ENCODE results near the gene YBX1. TPM values are rescaled to one million over a fixed set of nuclear protein-coding genes. Genes with fewer than 3 reads are reported as not detected.

YBX1 gene
- total and polyA plus RNA-seq, 2 donors (not counting 1 experiment from before 2014, with no cell fraction given), result 164 to 345 TPM

DNA sequence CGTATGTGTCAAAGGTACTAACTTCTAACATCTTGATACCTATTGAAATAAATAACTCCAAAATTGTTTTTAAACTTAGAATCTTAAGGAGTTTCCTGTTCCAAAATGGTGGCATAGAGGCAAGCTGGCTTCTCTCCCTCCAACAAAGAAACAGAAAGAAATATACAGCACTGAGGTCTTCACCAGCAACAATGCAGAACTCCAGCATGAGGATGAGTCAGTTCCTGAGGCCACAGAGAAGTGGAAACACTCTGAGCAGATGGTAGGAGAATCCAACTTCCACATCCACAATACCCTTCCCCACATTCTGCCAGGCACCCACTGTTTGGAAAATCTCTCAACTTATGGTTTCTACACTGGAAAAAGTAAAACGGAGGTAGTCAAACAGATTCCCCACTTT is 36.2 kb upstream of the YBX1 start:
- H3K36me3 ChIP-seq (replicated peaks in 1 of 2; ENCODE audit: control extremely low read depth in 1 of 2, control insufficient read depth in 1 of 2, extremely low read depth in 1 of 2, insufficient read depth in 2 of 2, low read length in 1 of 2), result no peaks in the 10 kb centered on the region
- H3K4me2 ChIP-seq (replicated peaks; ENCODE audit: low read depth, low read length, poor library complexity, severe bottlenecking), result no peak overlapping the region
- no peaks in the 10 kb centered on the region for H3K4me1 Mint-ChIP-seq
- no peaks in the 10 kb centered on the region for H3K9me3 Mint-ChIP-seq (ENCODE audit: insufficient read depth)
- H3K79me2 ChIP-seq (ENCODE audit: control insufficient read depth, insufficient read depth, low read length), result no peaks in the 10 kb centered on the region
- H3K27ac ChIP-seq (ENCODE audit: low read length in 2 of 2), result no peak overlapping the region
- H4K20me1 ChIP-seq (ENCODE audit: control insufficient read depth, insufficient read depth, low read length, poor library complexity, severe bottlenecking), result no peaks in the 10 kb centered on the region
- 100% methylated on average over 1 of the region's 2 CpGs for WGBS (ENCODE audit: insufficient coverage)
- ChIA-PET CTCF (no interaction called here), POLR2A (no interaction called here)
- no peaks in the 10 kb centered on the region for H3K27me3 Mint-ChIP-seq
- TF ChIP-seq, protein P1, sequence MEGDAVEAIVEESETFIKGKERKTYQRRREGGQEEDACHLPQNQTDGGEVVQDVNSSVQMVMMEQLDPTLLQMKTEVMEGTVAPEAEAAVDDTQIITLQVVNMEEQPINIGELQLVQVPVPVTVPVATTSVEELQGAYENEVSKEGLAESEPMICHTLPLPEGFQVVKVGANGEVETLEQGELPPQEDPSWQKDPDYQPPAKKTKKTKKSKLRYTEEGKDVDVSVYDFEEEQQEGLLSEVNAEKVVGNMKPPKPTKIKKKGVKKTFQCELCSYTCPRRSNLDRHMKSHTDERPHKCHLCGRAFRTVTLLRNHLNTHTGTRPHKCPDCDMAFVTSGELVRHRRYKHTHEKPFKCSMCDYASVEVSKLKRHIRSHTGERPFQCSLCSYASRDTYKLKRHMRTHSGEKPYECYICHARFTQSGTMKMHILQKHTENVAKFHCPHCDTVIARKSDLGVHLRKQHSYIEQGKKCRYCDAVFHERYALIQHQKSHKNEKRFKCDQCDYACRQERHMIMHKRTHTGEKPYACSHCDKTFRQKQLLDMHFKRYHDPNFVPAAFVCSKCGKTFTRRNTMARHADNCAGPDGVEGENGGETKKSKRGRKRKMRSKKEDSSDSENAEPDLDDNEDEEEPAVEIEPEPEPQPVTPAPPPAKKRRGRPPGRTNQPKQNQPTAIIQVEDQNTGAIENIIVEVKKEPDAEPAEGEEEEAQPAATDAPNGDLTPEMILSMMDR (IDR thresholded peaks at IDR 0.05), result no peak
- no peak for TF ChIP-seq EZH2 (IDR thresholded peaks at IDR 0.05; ENCODE audit: borderline replicate concordance, insufficient read depth, low read depth, low read length, poor library complexity, severe bottlenecking)
- H3K4me3 ChIP-seq (ENCODE audit: control extremely low read depth in 1 of 5, extremely low read depth in 1 of 5, insufficient read depth in 1 of 5, low read depth in 2 of 5, low read length in 4 of 5), result no peak overlapping the region
- no peak overlapping the region for H3K4me3 Mint-ChIP-seq
- DNase-seq (no peak), ATAC-seq (ENCODE audit: low read depth) (no peak)
- no peak overlapping the region for H3K9ac ChIP-seq (ENCODE audit: low read length)
- no peaks in the 10 kb centered on the region for H3K27me3 ChIP-seq (replicated peaks in 1 of 4; ENCODE audit: control extremely low read depth in 1 of 4, control insufficient read depth in 3 of 4, insufficient read depth in 4 of 4, low read length in 3 of 4)
- no peaks in the 10 kb centered on the region for H3K4me1 ChIP-seq (ENCODE audit: control insufficient read depth in 2 of 2, insufficient read depth in 2 of 2, low read length in 2 of 2)
- H2AFZ ChIP-seq (ENCODE audit: insufficient read depth, low read depth, low read length, poor library complexity, severe bottlenecking), result no peak overlapping the region
- intact Hi-C loops (cut with micrococcal nuclease), result no loop called here
- peaks cover 0 to 2% (median 2%) of the 10 kb centered on the region in 3 donors for H3K9me3 ChIP-seq (ENCODE audit: control extremely low read depth in 1 of 3, control insufficient read depth in 2 of 3, insufficient read depth in 1 of 3, low read length in 2 of 3)
- H3K27ac Mint-ChIP-seq, result no peak overlapping the region

- peak overlapping the region; percentile 84 for H2AFZ ChIP-seq (ENCODE audit: insufficient read depth, low read depth, low read length, poor library complexity, severe bottlenecking)
Observed at GRCh38 chr1:42657201-42657600, 25.0 kb upstream of the YBX1 start.

More at GRCh38 chr1:42657201-42657600, 25.0 kb upstream of the YBX1 start:
- H3K27me3 Mint-ChIP-seq, result no peaks in the 10 kb centered on the region
- H3K4me3 Mint-ChIP-seq, result peak overlapping the region; percentile 99
- no peak for DNase-seq
- H3K9me3 ChIP-seq (ENCODE audit: control extremely low read depth in 1 of 3, control insufficient read depth in 2 of 3, insufficient read depth in 1 of 3, low read length in 2 of 3), result no peaks in the 10 kb centered on the region
- H3K4me3 ChIP-seq (ENCODE audit: control extremely low read depth in 1 of 5, extremely low read depth in 1 of 5, insufficient read depth in 1 of 5, low read depth in 2 of 5, low read length in 4 of 5), result peak overlapping the region in 1 of 5 experiments; percentile 84
- no peak overlapping the region for H3K9ac ChIP-seq (ENCODE audit: low read length)
- no peak for TF ChIP-seq EZH2 (IDR thresholded peaks at IDR 0.05; ENCODE audit: borderline replicate concordance, insufficient read depth, low read depth, low read length, poor library complexity, severe bottlenecking)
- TF ChIP-seq, protein P1 (IDR thresholded peaks at IDR 0.05), result no peak
- peak overlapping the region; percentile 85 for H3K4me2 ChIP-seq (replicated peaks; ENCODE audit: low read depth, low read length, poor library complexity, severe bottlenecking)
- intact Hi-C loops (cut with micrococcal nuclease), result loop anchor here (5.0 kb wide), 1 partner anchor 700 kb away; the partner anchor contains the start of gene CDC20
- H3K79me2 ChIP-seq (ENCODE audit: control insufficient read depth, insufficient read depth, low read length), result peaks cover 15% of the 10 kb centered on the region
- no CpG with 5 or more reads among the region's 5 CpGs for WGBS (ENCODE audit: insufficient coverage)
- POLR2A ChIA-PET, result interaction anchor here (1.9 kb wide), 1 partner anchor 25 kb away, joined by 19 read pairs; the partner anchor contains the start of gene YBX1
- no peak for ATAC-seq (ENCODE audit: low read depth)
- CTCF ChIA-PET, result interaction anchor here (1.1 to 2.2 kb wide), 4 partner anchors 22 to 110 kb away, joined by 3 to 13 read pairs (median 6); partner anchors contain the start of genes C1orf50, P3H1 and YBX1
- H3K27ac Mint-ChIP-seq, result peak overlapping the region; percentile 77
- H3K27me3 ChIP-seq (replicated peaks in 1 of 4; ENCODE audit: control extremely low read depth in 1 of 4, control insufficient read depth in 3 of 4, insufficient read depth in 4 of 4, low read length in 3 of 4), result no peaks in the 10 kb centered on the region
- H4K20me1 ChIP-seq (ENCODE audit: control insufficient read depth, insufficient read depth, low read length, poor library complexity, severe bottlenecking), result no peaks in the 10 kb centered on the region
- peaks cover 32% of the 10 kb centered on the region for H3K4me1 Mint-ChIP-seq
- peaks cover 0 to 13% of the 10 kb centered on the region in 2 experiments for H3K36me3 ChIP-seq (replicated peaks in 1 of 2; ENCODE audit: control extremely low read depth in 1 of 2, control insufficient read depth in 1 of 2, extremely low read depth in 1 of 2, insufficient read depth in 2 of 2, low read length in 1 of 2)
- peaks cover 15 to 22% of the 10 kb centered on the region in 2 donors for H3K4me1 ChIP-seq (ENCODE audit: control insufficient read depth in 2 of 2, insufficient read depth in 2 of 2, low read length in 2 of 2)
- no peaks in the 10 kb centered on the region for H3K9me3 Mint-ChIP-seq (ENCODE audit: insufficient read depth)
- H3K27ac ChIP-seq (ENCODE audit: low read length in 2 of 2), result peak overlapping the region in 1 of 2 donors; percentile 76

Measured in B cell (primary cell).